Activated naive CD8-positive, alpha-beta T cell (primary cell): ENCODE measurements around the gene ARID4B.
A peak's percentile ranks its signal among the peaks of the same experiment; 100 is the strongest.

Experiments
- H3K27ac Mint-ChIP-seq: one replicate; pipeline ENCODE4 v1.8.0; 2021; ENCODE audit warnings: mixed read lengths
- H3K27me3 Mint-ChIP-seq: one replicate; pipeline ENCODE4 v1.8.0; 2021; ENCODE audit warnings: mixed read lengths
- H3K36me3 Mint-ChIP-seq: one replicate; pipeline ENCODE4 v1.8.0; 2021; ENCODE audit warnings: mixed read lengths
- H3K4me1 Mint-ChIP-seq: one replicate; pipeline ENCODE4 v1.8.0; 2021; ENCODE audit warnings: low read depth, mixed read lengths
- H3K4me3 Mint-ChIP-seq: one replicate; pipeline ENCODE4 v1.8.0; 2021; ENCODE audit warnings: mild to moderate bottlenecking, mixed read lengths
- H3K9me3 Mint-ChIP-seq: one replicate; pipeline ENCODE4 v1.8.0; 2021; ENCODE audit warnings: low read depth, mixed read lengths

Gene ARID4B

GRCh38 chr1:235122348-235122747, 205.6 kb downstream of the ARID4B start:
- Mint-ChIP-seq H3K36me3 (peaks cover 17% of the 10 kb centered on the region), H3K4me1 (peaks cover 52% of the 10 kb centered on the region), H3K27ac (peak overlapping the region; percentile 52), H3K4me3 (peak overlapping the region; percentile 21), H3K27me3 (no peaks in the 10 kb centered on the region), H3K9me3 (no peaks in the 10 kb centered on the region)
